Nephron progenitor cell (in vitro differentiated cells): ENCODE data around the gene ANKMY1.

ENCODE experiments used
- DNase-seq: peaks from one replicate; pipeline ENCODE4 v3.0.0; 2021
- H3K27ac Mint-ChIP-seq: 2 replicates; pipeline ENCODE4 v1.8.0; 2021; ENCODE audit warnings: mild to moderate bottlenecking, moderate library complexity, mixed read lengths
- H3K27me3 Mint-ChIP-seq: 2 replicates; pipeline ENCODE4 v1.8.0; 2021; ENCODE audit warnings: mild to moderate bottlenecking, low read depth, mixed read lengths; ENCODE audit not compliant: poor library complexity
- H3K36me3 Mint-ChIP-seq: 2 replicates; pipeline ENCODE4 v1.8.0; 2021; ENCODE audit warnings: low read depth, mixed read lengths
- H3K4me1 Mint-ChIP-seq: 2 replicates; pipeline ENCODE4 v1.8.0; 2021; ENCODE audit warnings: mixed read lengths
- H3K4me3 Mint-ChIP-seq: 2 replicates; pipeline ENCODE4 v1.8.0; 2021; ENCODE audit warnings: mild to moderate bottlenecking, moderate library complexity, mixed read lengths
- H3K9me3 Mint-ChIP-seq: 2 replicates; pipeline ENCODE4 v1.8.0; 2021; ENCODE audit warnings: mild to moderate bottlenecking, moderate library complexity, mixed read lengths
- CTCF ChIP-seq: fragments of 200-600 bp; sonication (generic); IDR thresholded peaks from 2 replicates; pipeline ENCODE4 v1.5.0; 2021; ENCODE audit warnings: antibody characterized with exemption

ANKMY1 gene

DNA sequence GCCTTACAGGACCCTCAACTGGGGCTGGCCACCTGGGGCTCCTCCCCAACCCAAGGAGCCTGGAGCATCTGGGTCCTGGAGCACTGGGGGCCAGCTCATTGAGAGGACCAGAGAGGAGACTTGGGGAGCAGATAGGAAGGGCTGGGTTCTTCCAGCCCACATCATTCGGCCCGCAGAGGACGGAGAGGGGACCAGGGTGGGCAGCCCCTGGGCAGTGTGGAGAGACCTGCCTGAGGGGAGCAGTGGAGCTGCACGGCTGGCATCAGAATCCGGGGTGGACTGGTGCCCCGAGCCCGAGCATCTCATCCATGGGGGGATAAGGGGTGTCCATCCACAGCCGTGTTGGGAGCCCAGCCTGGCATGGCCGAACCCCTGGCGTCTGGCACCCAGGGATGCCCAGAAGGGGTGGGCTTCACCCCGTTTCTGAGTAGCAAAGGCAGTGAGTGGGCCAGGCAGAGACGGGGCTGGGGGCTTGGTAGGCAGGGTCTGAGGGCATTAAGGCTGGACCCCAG lies 111.1 kb downstream of the ANKMY1 start:
- peaks cover 24% of the 10 kb centered on the region for H3K4me1 Mint-ChIP-seq
- DNase-seq = no peak
- no peak overlapping the region for H3K27ac Mint-ChIP-seq
- no peaks in the 10 kb centered on the region for H3K36me3 Mint-ChIP-seq
- H3K4me3 Mint-ChIP-seq = no peak overlapping the region
- peaks cover 4% of the 10 kb centered on the region for H3K27me3 Mint-ChIP-seq
- no peak for TF ChIP-seq CTCF
- no peaks in the 10 kb centered on the region for H3K9me3 Mint-ChIP-seq

- no peaks in the 10 kb centered on the region for H3K9me3 Mint-ChIP-seq
- H3K27me3 Mint-ChIP-seq = peaks cover 4% of the 10 kb centered on the region
- H3K27ac Mint-ChIP-seq = no peak overlapping the region
- no peak overlapping the region for H3K4me3 Mint-ChIP-seq
- no peaks in the 10 kb centered on the region for H3K36me3 Mint-ChIP-seq
- no peak for TF ChIP-seq CTCF
- H3K4me1 Mint-ChIP-seq = peaks cover 18% of the 10 kb centered on the region
- no peak for DNase-seq
Observed at GRCh38 chr2:240445961-240446663, 111.7 kb downstream of the ANKMY1 start.

DNA sequence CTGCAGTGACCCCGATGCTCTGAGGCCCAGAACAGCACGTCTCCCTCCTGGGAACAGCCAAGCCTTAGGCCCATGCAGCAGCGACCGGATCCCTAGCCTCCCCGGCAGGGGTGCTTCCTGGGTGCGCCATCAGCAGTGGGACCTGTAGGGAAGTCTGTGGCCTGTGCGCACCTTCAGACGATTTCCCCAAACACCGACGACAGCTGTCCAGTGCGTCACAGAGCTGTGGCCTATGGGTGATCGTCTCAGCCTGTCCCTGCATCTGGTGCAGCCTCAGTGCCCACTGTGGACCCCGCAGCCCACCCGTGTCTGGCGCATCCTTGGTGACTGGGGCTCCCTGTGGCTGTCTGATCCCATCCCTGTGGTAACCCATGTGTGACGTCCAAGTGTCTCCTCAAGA lies 113.3 kb downstream of the ANKMY1 start:
- no peak for DNase-seq
- TF ChIP-seq CTCF = no peak
- Mint-ChIP-seq H3K27ac (no peak overlapping the region), H3K4me3 (no peak overlapping the region), H3K4me1 (peaks cover 2% of the 10 kb centered on the region), H3K27me3 (no peaks in the 10 kb centered on the region), H3K9me3 (no peaks in the 10 kb centered on the region), H3K36me3 (no peaks in the 10 kb centered on the region)

GRCh38 chr2:240443891-240444301 lies 113.9 kb downstream of the ANKMY1 start:
- H3K9me3 Mint-ChIP-seq = no peaks in the 10 kb centered on the region
- H3K36me3 Mint-ChIP-seq = no peaks in the 10 kb centered on the region
- no peak overlapping the region for H3K27ac Mint-ChIP-seq
- DNase-seq = no peak
- no peak for TF ChIP-seq CTCF
- no peaks in the 10 kb centered on the region for H3K4me1 Mint-ChIP-seq
- H3K27me3 Mint-ChIP-seq = no peaks in the 10 kb centered on the region
- H3K4me3 Mint-ChIP-seq = no peak overlapping the region

DNA sequence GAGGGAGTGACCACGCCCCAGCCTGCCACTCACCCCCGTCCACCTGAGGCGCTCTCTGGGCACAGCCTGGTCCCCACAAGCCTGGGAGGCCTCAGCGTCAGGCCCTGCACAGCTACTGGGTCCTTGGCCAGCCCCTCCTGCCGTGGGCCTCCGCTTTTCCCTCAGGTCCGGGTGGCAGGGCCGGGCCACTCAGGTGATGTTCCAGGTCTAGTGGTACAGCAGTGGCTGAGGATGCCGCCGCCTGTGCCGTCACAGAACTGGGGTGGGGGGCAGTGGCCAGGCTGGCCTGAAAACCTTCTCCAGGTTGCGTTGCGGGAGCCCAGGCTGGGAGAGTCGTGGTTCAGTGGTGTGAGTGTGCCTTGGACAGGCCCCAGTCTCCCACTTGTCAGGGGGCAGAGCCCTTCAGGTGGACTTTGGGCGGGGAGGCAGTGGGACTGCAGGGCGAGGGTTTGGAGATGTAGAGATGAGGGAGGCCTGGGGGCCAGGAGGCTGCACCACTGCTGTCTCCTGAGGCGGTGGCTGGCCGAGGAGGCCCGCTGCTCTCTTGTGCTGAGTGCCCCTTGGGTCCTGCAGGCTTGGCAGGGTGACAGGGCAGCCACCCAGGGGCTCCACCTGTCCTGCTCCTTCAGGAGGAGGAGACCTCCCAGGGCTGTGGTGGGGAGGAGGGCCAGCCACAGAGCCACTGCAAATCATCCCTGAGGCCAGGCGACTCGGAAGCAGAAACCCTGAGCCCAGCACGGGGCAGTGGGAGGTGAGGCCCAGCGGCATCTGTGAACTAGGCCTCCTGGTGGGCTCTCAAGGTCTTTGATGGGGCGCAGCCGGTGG lies 114.7 kb downstream of the ANKMY1 start:
- H3K9me3 Mint-ChIP-seq = no peaks in the 10 kb centered on the region
- DNase-seq = no peak
- H3K4me3 Mint-ChIP-seq = no peak overlapping the region
- TF ChIP-seq CTCF = no peak
- no peaks in the 10 kb centered on the region for H3K27me3 Mint-ChIP-seq
- H3K36me3 Mint-ChIP-seq = no peaks in the 10 kb centered on the region
- H3K27ac Mint-ChIP-seq = no peak overlapping the region
- H3K4me1 Mint-ChIP-seq = no peaks in the 10 kb centered on the region
